ENCODE results near the gene ZNF266.

DNA sequence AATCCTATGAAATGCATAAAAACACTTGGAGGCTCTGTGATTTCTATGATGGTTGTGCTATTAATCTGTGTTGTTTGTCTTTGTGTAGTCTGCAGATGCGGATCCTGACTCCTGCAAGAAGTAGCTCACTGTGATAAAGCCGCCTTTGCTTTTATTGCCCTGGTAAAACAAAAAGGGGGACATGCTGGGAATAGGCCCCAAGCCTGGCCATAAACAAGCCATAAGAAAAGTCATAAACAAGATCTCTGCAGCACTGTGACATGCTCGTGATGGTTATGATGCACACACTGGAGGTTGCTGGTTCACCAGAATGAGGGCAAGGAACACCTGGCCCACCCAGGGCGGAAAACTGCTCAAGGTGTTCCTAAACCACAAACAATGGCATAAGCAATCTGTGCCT, 26.6 kb upstream of the ZNF266 start:
- TF ChIP-seq, protein P1, sequence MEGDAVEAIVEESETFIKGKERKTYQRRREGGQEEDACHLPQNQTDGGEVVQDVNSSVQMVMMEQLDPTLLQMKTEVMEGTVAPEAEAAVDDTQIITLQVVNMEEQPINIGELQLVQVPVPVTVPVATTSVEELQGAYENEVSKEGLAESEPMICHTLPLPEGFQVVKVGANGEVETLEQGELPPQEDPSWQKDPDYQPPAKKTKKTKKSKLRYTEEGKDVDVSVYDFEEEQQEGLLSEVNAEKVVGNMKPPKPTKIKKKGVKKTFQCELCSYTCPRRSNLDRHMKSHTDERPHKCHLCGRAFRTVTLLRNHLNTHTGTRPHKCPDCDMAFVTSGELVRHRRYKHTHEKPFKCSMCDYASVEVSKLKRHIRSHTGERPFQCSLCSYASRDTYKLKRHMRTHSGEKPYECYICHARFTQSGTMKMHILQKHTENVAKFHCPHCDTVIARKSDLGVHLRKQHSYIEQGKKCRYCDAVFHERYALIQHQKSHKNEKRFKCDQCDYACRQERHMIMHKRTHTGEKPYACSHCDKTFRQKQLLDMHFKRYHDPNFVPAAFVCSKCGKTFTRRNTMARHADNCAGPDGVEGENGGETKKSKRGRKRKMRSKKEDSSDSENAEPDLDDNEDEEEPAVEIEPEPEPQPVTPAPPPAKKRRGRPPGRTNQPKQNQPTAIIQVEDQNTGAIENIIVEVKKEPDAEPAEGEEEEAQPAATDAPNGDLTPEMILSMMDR (IDR thresholded peaks at IDR 0.05) = no peak
- no peak for TF ChIP-seq POLR2A (IDR thresholded peaks at IDR 0.05)

Measured in lower leg skin (tissue), 3 donors.